Cardiac muscle cell (in vitro differentiated cells and primary cell): ENCODE measurements around the gene KIFC3. TPM values are rescaled to one million over a fixed set of nuclear protein-coding genes. Genes with fewer than 3 reads are reported as not detected.
"Not testable (repeated sequence)": the region's sequence is repeated elsewhere in the genome, so short reads cannot be mapped to it uniquely, and the experiment has no call there.

Experiments
- DNase-seq, 2 donors: peaks; one replicate each; pipeline versions ENCODE4 v3.0.0 to v3.0.0-alpha.2; 2010 to 2017; ENCODE audit warnings: low read depth in 1 of 2, low spot score in 1 of 2
- H3K27ac ChIP-seq: fragments of 200-600 bp; sonication (generic); 2 replicates; pipeline ENCODE4 v1.5.1; 2016
- H3K27me3 ChIP-seq: fragments of 200-600 bp; sonication (generic); 2 replicates; pipeline ENCODE4 v1.6.0; 2016; ENCODE audit warnings: control low read depth
- H3K36me3 ChIP-seq: fragments of 200-600 bp; sonication (generic); 2 replicates; pipeline ENCODE4 v1.5.1; 2016; ENCODE audit warnings: control low read depth
- H3K4me1 ChIP-seq: fragments of 200-600 bp; sonication (generic); 2 replicates; pipeline ENCODE4 v1.8.1; 2017; ENCODE audit warnings: low read depth, mild to moderate bottlenecking, mixed run types
- H3K4me3 ChIP-seq: fragments of 200-600 bp; sonication (generic); 2 replicates; pipeline ENCODE4 v1.5.1; 2016; ENCODE audit warnings: mild to moderate bottlenecking
- H3K9me3 ChIP-seq: fragments of 200-600 bp; sonication (generic); 2 replicates; pipeline ENCODE4 v1.5.1; 2017; ENCODE audit warnings: low read depth, mild to moderate bottlenecking, control low read depth
- CTCF ChIP-seq: IDR thresholded peaks from 2 replicates; pipeline ENCODE4 v1.5.1; 2012; ENCODE audit warnings: low read depth, mild to moderate bottlenecking, low read length
- polyA plus RNA-seq: library from polyadenylated mRNA; unstranded; fragments of >200 nt; fragmentation: Nextera tagmentation; extraction: Ambion mirVana; gene quantifications from 2 replicates; pipeline ENCODE4 v1.2.1, GENCODE V29; 2016
- total RNA-seq: library from RNA; depleted of rRNA; stranded (reverse); fragments of >200 nt; gene quantifications from 2 replicates; pipeline ENCODE4 v1.2.3, GENCODE V29; 2016

KIFC3 gene
- total and polyA plus RNA-seq, 2 experiments from 2014 or later = 24.8 to 50.1 TPM

GRCh38 chr16:57797526-57798266, 4.6 kb downstream of the KIFC3 start:
- no peaks in the 10 kb centered on the region for H3K9me3 ChIP-seq
- H3K4me3 ChIP-seq = no peak overlapping the region
- no peaks in the 10 kb centered on the region for H3K36me3 ChIP-seq
- H3K27me3 ChIP-seq = no peaks in the 10 kb centered on the region
- DNase-seq = peak in 1 of 2 donors; percentile 51
- peak overlapping the region; percentile 53 for H3K27ac ChIP-seq
- no peak for TF ChIP-seq CTCF
- peaks cover 38% of the 10 kb centered on the region for H3K4me1 ChIP-seq

- H3K4me1 ChIP-seq = peaks cover 36% of the 10 kb centered on the region
- no peaks in the 10 kb centered on the region for H3K27me3 ChIP-seq
- no peaks in the 10 kb centered on the region for H3K36me3 ChIP-seq
- no peak overlapping the region for H3K27ac ChIP-seq
- no peak overlapping the region for H3K4me3 ChIP-seq
- no peak for TF ChIP-seq CTCF
- no peak for DNase-seq
- no peaks in the 10 kb centered on the region for H3K9me3 ChIP-seq
Observed at GRCh38 chr16:57797216-57797525, 5.1 kb downstream of the KIFC3 start.

- peaks cover 34% of the 10 kb centered on the region for H3K4me1 ChIP-seq
- H3K27me3 ChIP-seq, H3K4me3 ChIP-seq, H3K27ac ChIP-seq, H3K9me3 ChIP-seq, H3K36me3 ChIP-seq, DNase-seq: not testable (repeated sequence)
Observed at GRCh38 chr16:57796014-57796413, 6.3 kb downstream of the KIFC3 start.

- DNase-seq = peak; percentile 61 to 67
- no peaks in the 10 kb centered on the region for H3K9me3 ChIP-seq
- H3K27ac ChIP-seq = no peak overlapping the region
Observed at GRCh38 chr16:57795431-57795878, 6.8 kb downstream of the KIFC3 start.

GRCh38 chr16:57794849-57795430, 7.4 kb downstream of the KIFC3 start:
- Histone ChIP-seq H3K27me3 (no peaks in the 10 kb centered on the region), H3K9me3 (no peaks in the 10 kb centered on the region), H3K27ac (no peak overlapping the region), H3K4me1 (peaks cover 24% of the 10 kb centered on the region), H3K4me3 (no peak overlapping the region), H3K36me3 (no peaks in the 10 kb centered on the region)
- DNase-seq = no peak
- TF ChIP-seq CTCF = no peak

More at GRCh38 chr16:57795431-57795878, 6.8 kb downstream of the KIFC3 start:
- peak; percentile 52 for TF ChIP-seq CTCF
- Histone ChIP-seq H3K4me1 (peaks cover 29% of the 10 kb centered on the region), H3K36me3 (no peaks in the 10 kb centered on the region), H3K27me3 (no peaks in the 10 kb centered on the region), H3K4me3 (no peak overlapping the region)

DNA sequence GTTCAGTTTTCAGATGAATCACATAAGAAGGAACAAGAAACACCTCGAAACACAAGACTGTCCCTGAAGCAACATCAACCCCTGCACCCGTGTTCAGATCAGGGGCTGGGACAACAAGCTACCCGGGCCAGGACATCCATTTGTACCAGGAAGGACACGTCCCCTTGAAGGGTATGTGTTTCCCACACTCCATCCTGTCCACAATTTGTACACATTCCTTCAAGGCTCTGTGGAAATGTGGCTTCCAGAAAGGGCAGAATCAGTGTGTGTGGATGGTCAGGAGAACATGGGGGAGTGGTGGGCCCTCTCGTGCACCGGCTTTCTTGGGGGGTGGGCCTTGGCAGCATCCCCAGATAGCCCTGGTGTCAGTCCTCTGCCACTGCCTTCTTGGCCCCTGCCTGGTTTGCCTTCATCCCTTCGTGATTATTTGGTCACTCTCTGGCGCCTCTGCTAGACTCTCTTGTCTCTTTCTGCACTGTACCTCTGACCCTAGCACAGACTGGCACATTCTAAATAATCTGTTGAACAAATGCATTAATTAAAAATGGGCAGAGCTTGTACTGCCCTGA, 10.3 kb downstream of the KIFC3 start:
- TF ChIP-seq CTCF = no peak
- Histone ChIP-seq H3K27ac (no peak overlapping the region), H3K4me3 (no peak overlapping the region), H3K4me1 (peaks cover 7% of the 10 kb centered on the region), H3K36me3 (no peaks in the 10 kb centered on the region), H3K27me3 (no peaks in the 10 kb centered on the region), H3K9me3 (no peaks in the 10 kb centered on the region)
- no peak for DNase-seq
